Smooth muscle cell (in vitro differentiated cells): ENCODE measurements around the gene GTPBP4. TPM values are rescaled to one million over a fixed set of nuclear protein-coding genes. Genes with fewer than 3 reads are reported as not detected.

Source experiments
- DNase-seq: peaks from one replicate; lab custom pipeline; 2025; ENCODE audit not compliant: unreplicated experiment; lab: John Stamatoyannopoulos, UW
- H2AFZ ChIP-seq: fragments of 200-600 bp; sonication (generic); 2 replicates; pipeline ENCODE4 v1.6.0; 2016; ENCODE audit warnings: antibody characterized with exemption, low read depth, mild to moderate bottlenecking
- H3F3A ChIP-seq: fragments of 200-600 bp; sonication (generic); 2 replicates; pipeline ENCODE4 v1.6.0; 2017; ENCODE audit warnings: antibody characterized with exemption, low read depth
- H3K27ac ChIP-seq: fragments of 200-600 bp; sonication (generic); 2 replicates; pipeline ENCODE4 v1.5.1; 2016; ENCODE audit warnings: low read depth, mild to moderate bottlenecking
- H3K27me3 ChIP-seq: fragments of 200-600 bp; sonication (generic); 2 replicates; pipeline ENCODE4 v1.6.1; 2016; ENCODE audit warnings: low read depth, mild to moderate bottlenecking
- H3K36me3 ChIP-seq: fragments of 200-600 bp; sonication (generic); 2 replicates; pipeline ENCODE4 v1.5.1; 2016; ENCODE audit warnings: low read depth
- H3K4me1 ChIP-seq: fragments of 200-600 bp; sonication (generic); 2 replicates; pipeline ENCODE4 v1.5.1; 2016; ENCODE audit warnings: low read depth
- H3K4me2 ChIP-seq: fragments of 200-600 bp; sonication (generic); 2 replicates; pipeline ENCODE4 v1.6.0; 2016; ENCODE audit warnings: mild to moderate bottlenecking
- H3K4me3 ChIP-seq: fragments of 200-600 bp; sonication (generic); 2 replicates; pipeline ENCODE4 v1.5.1; 2016; ENCODE audit warnings: mild to moderate bottlenecking
- H3K79me2 ChIP-seq: fragments of 200-600 bp; sonication (generic); 2 replicates; pipeline ENCODE4 v1.6.0; 2016; ENCODE audit warnings: low read depth, mild to moderate bottlenecking
- H3K9ac ChIP-seq: fragments of 200-600 bp; sonication (generic); 2 replicates; pipeline ENCODE4 v1.6.0; 2016; ENCODE audit warnings: low read depth
- H3K9me3 ChIP-seq: fragments of 200-600 bp; sonication (generic); replicated peaks from 2 replicates; pipeline ENCODE4 v1.5.1; 2016; ENCODE audit warnings: low read depth
- H4K20me1 ChIP-seq: fragments of 200-600 bp; sonication (generic); 2 replicates; pipeline ENCODE4 v1.6.0; 2016; ENCODE audit warnings: low read depth
- CTCF ChIP-seq: fragments of 200-600 bp; sonication (generic); IDR thresholded peaks from 2 replicates; pipeline ENCODE4 v1.5.1; 2017; ENCODE audit warnings: borderline replicate concordance, mild to moderate bottlenecking, antibody characterized with exemption; ENCODE audit not compliant: insufficient read depth, poor library complexity, severe bottlenecking
- WGBS: methylation state at CpG from one replicate; pipeline ENCODE4 v1.1.7; 2016; ENCODE audit warnings: low lambda C conversion rate; 5-methylcytosine and 5-hydroxymethylcytosine counted together
- polyA plus RNA-seq: library from polyadenylated mRNA; unstranded; fragments of >200 nt; fragmentation: Nextera tagmentation; extraction: Ambion mirVana; gene quantifications from 2 replicates; pipeline ENCODE4 v1.2.1, GENCODE V29; 2016
- total RNA-seq: library from RNA; depleted of rRNA; stranded (reverse); fragments of >200 nt; gene quantifications from 2 replicates; pipeline ENCODE4 v1.2.3, GENCODE V29; 2014

Gene GTPBP4
- total and polyA plus RNA-seq, 2 experiments from 2014 or later, result 42.5 to 52.1 TPM

GRCh38 chr10:990808-991207 is 2.6 kb downstream of the GTPBP4 start:
- Histone ChIP-seq H2AFZ (no peak overlapping the region), H3K27me3 (no peaks in the 10 kb centered on the region), H3K9me3 (no peaks in the 10 kb centered on the region), H3K4me3 (no peak overlapping the region), H3K27ac (no peak overlapping the region), H3K79me2 (peaks cover 63% of the 10 kb centered on the region), H3K9ac (no peak overlapping the region), H3K4me1 (peaks cover 8% of the 10 kb centered on the region), H3K36me3 (peaks cover 15% of the 10 kb centered on the region), H3F3A (no peaks in the 10 kb centered on the region), H4K20me1 (peaks cover 63% of the 10 kb centered on the region), H3K4me2 (no peak overlapping the region)
- DNase-seq, result no peak
- 99% methylated on average over 6 of the region's 6 CpGs for WGBS
- TF ChIP-seq CTCF, result no peak

- H3K27me3 ChIP-seq, result no peaks in the 10 kb centered on the region
- peaks cover 68% of the 10 kb centered on the region for H3K79me2 ChIP-seq
- 99% methylated on average over 6 of the region's 6 CpGs for WGBS
- DNase-seq, result no peak
- H3K4me2 ChIP-seq, result no peak overlapping the region
- no peak overlapping the region for H3K27ac ChIP-seq
- peaks cover 8% of the 10 kb centered on the region for H3K4me1 ChIP-seq
- no peaks in the 10 kb centered on the region for H3K9me3 ChIP-seq
- TF ChIP-seq CTCF, result no peak
- peaks cover 75% of the 10 kb centered on the region for H4K20me1 ChIP-seq
- H3K36me3 ChIP-seq, result peaks cover 18% of the 10 kb centered on the region
- no peak overlapping the region for H3K9ac ChIP-seq
- H3K4me3 ChIP-seq, result no peak overlapping the region
- no peaks in the 10 kb centered on the region for H3F3A ChIP-seq
- no peak overlapping the region for H2AFZ ChIP-seq
Measured at GRCh38 chr10:992467-992866, 4.2 kb downstream of the GTPBP4 start.

- H3K27me3 ChIP-seq, result no peaks in the 10 kb centered on the region
- no peak for TF ChIP-seq CTCF
- no peaks in the 10 kb centered on the region for H3F3A ChIP-seq
- H3K27ac ChIP-seq, result no peak overlapping the region
- H3K36me3 ChIP-seq, result peaks cover 18% of the 10 kb centered on the region
- peaks cover 8% of the 10 kb centered on the region for H3K4me1 ChIP-seq
- no peak overlapping the region for H3K4me3 ChIP-seq
- no peak for DNase-seq
- H3K4me2 ChIP-seq, result no peak overlapping the region
- H3K79me2 ChIP-seq, result peaks cover 68% of the 10 kb centered on the region
- no peak overlapping the region for H3K9ac ChIP-seq
- H2AFZ ChIP-seq, result no peak overlapping the region
- no peaks in the 10 kb centered on the region for H3K9me3 ChIP-seq
- H4K20me1 ChIP-seq, result peaks cover 75% of the 10 kb centered on the region
Measured at GRCh38 chr10:992871-993270, 4.6 kb downstream of the GTPBP4 start.

- H3K9ac ChIP-seq, result no peak overlapping the region
- H3K27ac ChIP-seq, result no peak overlapping the region
- WGBS, result 96% methylated on average over 6 of the region's 6 CpGs
- no peak for DNase-seq
- H3K79me2 ChIP-seq, result peaks cover 54% of the 10 kb centered on the region
- H4K20me1 ChIP-seq, result peaks cover 66% of the 10 kb centered on the region
- no peaks in the 10 kb centered on the region for H3K27me3 ChIP-seq
- no peaks in the 10 kb centered on the region for H3F3A ChIP-seq
- no peaks in the 10 kb centered on the region for H3K4me1 ChIP-seq
- H3K4me3 ChIP-seq, result no peak overlapping the region
- TF ChIP-seq CTCF, result no peak
- no peak overlapping the region for H2AFZ ChIP-seq
- peaks cover 37% of the 10 kb centered on the region for H3K36me3 ChIP-seq
- no peak overlapping the region for H3K4me2 ChIP-seq
- no peaks in the 10 kb centered on the region for H3K9me3 ChIP-seq
Measured at GRCh38 chr10:994836-995558, 6.8 kb downstream of the GTPBP4 start.
